H1 (cell line): ENCODE data around the gene ZNF487. TPM values are rescaled to one million over a fixed set of nuclear protein-coding genes. Genes with fewer than 3 reads are reported as not detected.

ENCODE experiments used
- CTCF ChIA-PET: fragments of 300-600 bp; sonication (Branson Sonifier 250); formaldehyde crosslinking; loops from one replicate; lab custom pipeline; 2021; ENCODE audit not compliant: partially characterized antibody; lab: Charles Lee
- POLR2A ChIA-PET: fragments of 300-600 bp; sonication (Branson Sonifier 250); formaldehyde crosslinking; loops from one replicate; lab custom pipeline; 2021; ENCODE audit warnings: inconsistent platforms; ENCODE audit not compliant: partially characterized antibody; lab: Charles Lee
- DNase-seq, 2 experiments: peaks; one replicate each; pipeline versions ENCODE4 v3.0.0 to v3.0.0-alpha.2; 2010 to 2022; ENCODE audit warnings: low spot score in 2 of 2, low read depth in 1 of 2, mixed read lengths in 1 of 2
- FAIRE-seq: peaks from 2 replicates; lab custom pipeline; 2011; peaks lifted over from hg19 to GRCh38; lab: Jason Lieb, UNC
- H2AFZ ChIP-seq: 2 replicates; pipeline ENCODE4 v1.8.1; 2012; ENCODE audit warnings: low read length, inconsistent platforms
- H2AK5ac ChIP-seq: 2 replicates; pipeline ENCODE4 v1.6.1; 2013; ENCODE audit warnings: low read depth, low read length
- H2BK120ac ChIP-seq: replicated peaks from 2 replicates; pipeline ENCODE3; 2013; ENCODE audit warnings: low read depth, low read length, inconsistent platforms
- H2BK12ac ChIP-seq: 2 replicates; pipeline ENCODE4 v1.6.1; 2013; ENCODE audit warnings: low read depth, low read length
- H2BK15ac ChIP-seq: 2 replicates; pipeline ENCODE4 v1.6.1; 2013; ENCODE audit warnings: low read length
- H2BK20ac ChIP-seq: 2 replicates; pipeline ENCODE4 v1.6.1; 2013; ENCODE audit warnings: low read length
- H2BK5ac ChIP-seq: 2 replicates; pipeline ENCODE4 v1.6.1; 2013; ENCODE audit warnings: low read depth, low read length
- H3K14ac ChIP-seq: 2 replicates; pipeline ENCODE4 v1.6.1; 2013; ENCODE audit warnings: inconsistent platforms; ENCODE audit not compliant: insufficient read length
- H3K18ac ChIP-seq: 2 replicates; pipeline ENCODE4 v1.6.1; 2013; ENCODE audit warnings: low read length; ENCODE audit errors: extremely low read depth
- H3K23ac ChIP-seq: 2 replicates; pipeline ENCODE4 v1.6.1; 2013; ENCODE audit warnings: inconsistent platforms; ENCODE audit not compliant: insufficient read length
- H3K23me2 ChIP-seq: 2 replicates; pipeline ENCODE4 v1.6.1; 2013; ENCODE audit warnings: low read depth, low read length
- H3K27ac ChIP-seq: 2 replicates; pipeline ENCODE4 v1.6.1; 2011; ENCODE audit warnings: low read depth, low read length, inconsistent platforms
- H3K27me3 ChIP-seq, 4 experiments: replicated peaks in 1 of 4; 1 replicate in 1 of 4; 2 replicates in 3 of 4; pipeline versions ENCODE4 v1.6.1 to v1.8.1; 2011 to 2013; ENCODE audit warnings: low read length in 3 of 4, mild to moderate bottlenecking in 3 of 4, inconsistent platforms in 2 of 4, mixed read lengths in 2 of 4, moderate library complexity in 1 of 4; ENCODE audit not compliant: control insufficient read depth in 3 of 4, insufficient read depth in 3 of 4; ENCODE audit errors: extremely low read depth in 1 of 4
- H3K36me3 ChIP-seq, 4 experiments: 2 replicates each; pipeline versions ENCODE4 v1.6.1 to v1.8.1; 2011 to 2013; ENCODE audit warnings: mild to moderate bottlenecking in 4 of 4, low read length in 3 of 4, moderate library complexity in 2 of 4, control low read depth in 1 of 4, inconsistent platforms in 1 of 4; ENCODE audit not compliant: insufficient read depth in 4 of 4, control insufficient read depth in 2 of 4
- H3K4ac ChIP-seq: replicated peaks from 2 replicates; pipeline ENCODE3; 2013; ENCODE audit warnings: low read length, low read depth, mixed read lengths, inconsistent platforms; ENCODE audit not compliant: insufficient read length
- H3K4me1 ChIP-seq, 4 experiments: replicated peaks in 1 of 4; 1 replicate in 1 of 4; 2 replicates in 3 of 4; pipeline versions ENCODE4 v1.6.1 to v1.8.1; 2011 to 2013; ENCODE audit warnings: low read length in 3 of 4, inconsistent platforms in 2 of 4, mixed read lengths in 1 of 4; ENCODE audit not compliant: insufficient read depth in 4 of 4, control insufficient read depth in 3 of 4
- H3K4me2 ChIP-seq, 2 experiments: 2 replicates each; pipeline versions ENCODE4 v1.6.1 to v1.8.1; 2011 to 2013; ENCODE audit warnings: low read depth in 2 of 2, low read length in 2 of 2, control low read depth in 1 of 2, inconsistent platforms in 1 of 2, mild to moderate bottlenecking in 1 of 2; ENCODE audit not compliant: insufficient read depth in 1 of 2
- H3K4me3 ChIP-seq, 4 experiments: fragments of 200-600, 300-600 bp in 1 of 4; sonication (generic), shearing (Covaris generic), sonication (Bioruptor Twin) in 1 of 4; 2 replicates each; pipeline versions ENCODE4 v1.5.1 to v1.8.1; 2011 to 2016; ENCODE audit warnings: low read length in 4 of 4, low read depth in 3 of 4, control low read depth in 2 of 4, inconsistent platforms in 2 of 4, mild to moderate bottlenecking in 2 of 4, mixed read lengths in 1 of 4, moderate library complexity in 1 of 4; ENCODE audit not compliant: insufficient read depth in 2 of 4; ENCODE audit errors: extremely low read depth in 1 of 4
- H3K56ac ChIP-seq: replicated peaks from 2 replicates; pipeline ENCODE3; 2013; ENCODE audit warnings: low read depth, mild to moderate bottlenecking, mixed read lengths, low read length, inconsistent platforms; ENCODE audit not compliant: insufficient read length
- H3K79me1 ChIP-seq: 2 replicates; pipeline ENCODE4 v1.6.1; 2013; ENCODE audit warnings: low read depth, low read length, control low read depth
- H3K79me2 ChIP-seq, 2 experiments: 2 replicates each; pipeline versions ENCODE4 v1.6.1 to v1.8.1; 2012 to 2013; ENCODE audit warnings: low read length in 2 of 2, mild to moderate bottlenecking in 2 of 2, inconsistent platforms in 1 of 2; ENCODE audit not compliant: insufficient read depth in 2 of 2, control insufficient read depth in 1 of 2
- H3K9ac ChIP-seq, 4 experiments: replicated peaks in 1 of 4; 1 replicate in 1 of 4; 2 replicates in 3 of 4; pipeline versions ENCODE4 v1.6.1 to v1.8.1; 2011 to 2013; ENCODE audit warnings: low read depth in 3 of 4, low read length in 3 of 4, control low read depth in 2 of 4, mild to moderate bottlenecking in 2 of 4, moderate library complexity in 2 of 4, inconsistent platforms in 1 of 4; ENCODE audit errors: extremely low read depth in 1 of 4
- H3K9me3 ChIP-seq, 2 experiments: 2 replicates each; pipeline versions ENCODE4 v1.6.1 to v1.8.1; 2012 to 2013; ENCODE audit warnings: mild to moderate bottlenecking in 2 of 2, moderate library complexity in 2 of 2, control low read depth in 1 of 2, inconsistent platforms in 1 of 2, low read depth in 1 of 2, low read length in 1 of 2, mixed read lengths in 1 of 2; ENCODE audit not compliant: insufficient read depth in 2 of 2
- H4K20me1 ChIP-seq, 2 experiments: replicated peaks in 1 of 2; 2 replicates each; pipeline versions ENCODE3 to v1.8.1; 2011 to 2013; ENCODE audit warnings: inconsistent platforms in 2 of 2, low read length in 2 of 2, mild to moderate bottlenecking in 1 of 2; ENCODE audit not compliant: insufficient read depth in 2 of 2, control insufficient read depth in 1 of 2
- H4K5ac ChIP-seq: 2 replicates; pipeline ENCODE4 v1.6.1; 2013; ENCODE audit warnings: low read length, low read depth, mixed read lengths, inconsistent platforms; ENCODE audit not compliant: insufficient read length
- H4K8ac ChIP-seq: 2 replicates; pipeline ENCODE4 v1.8.0; 2013; ENCODE audit warnings: mild to moderate bottlenecking, moderate library complexity, low read length, inconsistent platforms; ENCODE audit not compliant: insufficient read depth; ENCODE audit errors: extremely low read depth
- H4K91ac ChIP-seq: replicated peaks from 2 replicates; pipeline ENCODE3; 2013; ENCODE audit warnings: low read length, mixed read lengths, inconsistent platforms; ENCODE audit not compliant: insufficient read length
- CEBPB ChIP-seq: IDR thresholded peaks from 2 replicates; pipeline ENCODE4 v1.6.1; 2012; ENCODE audit warnings: low read depth, low read length
- JUND ChIP-seq: IDR thresholded peaks from 2 replicates; pipeline ENCODE4 v1.6.1; 2011; ENCODE audit warnings: mild to moderate bottlenecking, improper control_type of control experiment, low read length
- KDM4A ChIP-seq: IDR thresholded peaks from one replicate; pipeline ENCODE4 v1.7.1; 2012; ENCODE audit warnings: low read depth, mild to moderate bottlenecking, moderate library complexity, low read length, inconsistent platforms; ENCODE audit not compliant: severe bottlenecking
- SIN3A ChIP-seq, 2 experiments: IDR thresholded peaks in 1 of 2; conservative IDR thresholded peaks in 1 of 2; 2 replicates each; pipeline ENCODE4 v1.6.1; 2011 to 2012; ENCODE audit warnings: low read length in 2 of 2, improper control_type of control experiment in 1 of 2, low read depth in 1 of 2, mild to moderate bottlenecking in 1 of 2
- SIX5 ChIP-seq: IDR thresholded peaks from 2 replicates; pipeline ENCODE4 v1.6.1; 2011; ENCODE audit warnings: mild to moderate bottlenecking, low read depth, low read length
- TBP ChIP-seq: IDR thresholded peaks from 2 replicates; pipeline ENCODE4 v1.6.1; 2011; ENCODE audit warnings: low read depth, low read length, improper control_type of control experiment
- ZNF274 ChIP-seq: IDR thresholded peaks from 2 replicates; pipeline ENCODE4 v1.7.0; 2012; ENCODE audit warnings: low read length, borderline replicate concordance; ENCODE audit errors: extremely low read depth
- WGBS, 2 experiments: shearing (Covaris generic) in 1 of 2; methylation state at CpG; one replicate each; pipeline versions ENCODE4 v1.1.6 to v1.1.7; 2013 to 2015; ENCODE audit warnings: low lambda C conversion rate in 2 of 2, mixed read lengths in 2 of 2, inconsistent platforms in 1 of 2, low coverage in 1 of 2, missing lambda C conversion rate in 1 of 2; ENCODE audit not compliant: insufficient replicate concordance in 2 of 2, insufficient coverage in 1 of 2, insufficient read length in 1 of 2; ENCODE audit errors: extremely low coverage in 1 of 2, missing lambda C conversion rate in 1 of 2; 5-methylcytosine and 5-hydroxymethylcytosine counted together
- polyA plus RNA-seq, 7 experiments: library from polyadenylated mRNA; depleted of rRNA in 3 of 7; stranded (reverse) in 5 of 7; unstranded in 2 of 7; fragments of >200 nt in 5 of 7; fragments of 200-250 nt in 2 of 7; gene quantifications; 1 replicate in 5 of 7; 2 replicates in 1 of 7; 4 replicates in 1 of 7; pipeline versions ENCODE4 v1.2.1 to v1.2.3, GENCODE V29; 2011 to 2013; ENCODE audit warnings: missing spikeins in 2 of 7, mixed read lengths in 2 of 7
- total RNA-seq: library from RNA; stranded (reverse); fragmentation: NEBNext Ultra II Directional; extraction: Animal tissue kit (Norgen Biotek cat#: 25700); gene quantifications from 2 replicates; pipeline ENCODE4 v1.2.1, GENCODE V29; 2021

Gene ZNF487
- total and polyA plus RNA-seq, 2 of the 8 experiments (the other 6 are each of a cell fraction or from before 2014, with no cell fraction given) = 1.9 to 2.5 TPM

GRCh38 chr10:43407148-43407575, 29.7 kb upstream of the ZNF487 start:
- Histone ChIP-seq H3K27me3 (no peaks in the 10 kb centered on the region), H2BK20ac (no peak overlapping the region), H4K20me1 (peaks cover 9 to 14% of the 10 kb centered on the region in 2 experiments), H3K4me3 (peak overlapping the region; percentile 61 to 97 (median 89)), H3K23me2 (peaks cover 9% of the 10 kb centered on the region; the same call in 1 of the 2 replicates), H3K79me1 (no peaks in the 10 kb centered on the region), H2AFZ (no peak overlapping the region), H3K79me2 (peaks cover 48 to 62% of the 10 kb centered on the region in 2 experiments), H3K4me2 (peak overlapping the region; percentile 80 to 87), H3K9ac (peak overlapping the region; percentile 89 to 92 (median 90)), H3K18ac (peak overlapping the region; percentile 48; the same call in 1 of the 2 replicates), H3K56ac (peak overlapping the region; percentile 90), H3K4ac (peak overlapping the region; percentile 99), H3K14ac (peak overlapping the region; percentile 23), H2BK15ac (no peak overlapping the region), H4K5ac (peak overlapping the region; percentile 80), H3K23ac (no peak overlapping the region), H2AK5ac (no peak overlapping the region), H3K4me1 (peaks cover 0 to 9% (median 4%) of the 10 kb centered on the region in 4 experiments; a peak in 5 of 7 replicates), H3K27ac (peak overlapping the region; percentile 99; the same call in 1 of the 2 replicates), H2BK120ac (peak overlapping the region; percentile 54), H4K91ac (no peak overlapping the region), H3K9me3 (no peaks in the 10 kb centered on the region), H2BK12ac (no peak overlapping the region; the same call in 1 of the 2 replicates), H3K36me3 (no peaks in the 10 kb centered on the region; a peak in 1 of 8 replicates), H2BK5ac (peak overlapping the region; percentile 93; the same call in 1 of the 2 replicates), H4K8ac (peak overlapping the region; percentile 96; the same call in 1 of the 2 replicates)
- TF ChIP-seq JUND = no peak
- TF ChIP-seq CEBPB = no peak
- TF ChIP-seq ZNF274 = no peak
- TF ChIP-seq SIX5 = no peak
- TF ChIP-seq KDM4A = no peak
- 0 out of 4 replicates have a peak, but pooled peaks of 1 of the 2 experiments have one; percentile 9 for TF ChIP-seq SIN3A (conservative IDR thresholded peaks at IDR 0.05 in 1 of 2, IDR thresholded peaks at IDR 0.05 in 1 of 2; ENCODE audit: low read depth in 1 of 2, low read length in 2 of 2)
- TF ChIP-seq TBP = no peak
- 1% methylated on average over 39 of the region's 59 CpGs; no CpG with 5 or more reads in 1 of the 2 experiments for WGBS, 2 experiments
- ChIA-PET CTCF (interaction anchor here (0.6 to 1.8 kb wide), 5 partner anchors 11 to 618 kb away, joined by 3 to 6 read pairs (median 4); partner anchors contain the start of gene ZNF32), POLR2A (interaction anchor here (0.6 to 3.9 kb wide), 20 partner anchors 9 to 589 kb away, joined by 3 to 104 read pairs (median 6); partner anchors contain the start of gene ZNF487)
- FAIRE-seq (no peak), DNase-seq (no peak)
